Loucy (cell line): Measurements from ENCODE around the gene MVP.

Source experiments
- EZH2phosphoT487 ChIP-seq: fragments of 200-600 bp; IDR thresholded peaks from 2 replicates; pipeline ENCODE4 v1.6.1; 2018; ENCODE audit warnings: antibody characterized with exemption, mild to moderate bottlenecking, moderate library complexity, borderline replicate concordance
- TF ChIP-seq, protein P1 (sequence below): fragments of 200-600 bp; sonication (generic); conservative IDR thresholded peaks from 2 replicates; pipeline ENCODE4 v1.5.1; 2014; ENCODE audit warnings: mild to moderate bottlenecking, antibody characterized with exemption, low read length

DNA sequence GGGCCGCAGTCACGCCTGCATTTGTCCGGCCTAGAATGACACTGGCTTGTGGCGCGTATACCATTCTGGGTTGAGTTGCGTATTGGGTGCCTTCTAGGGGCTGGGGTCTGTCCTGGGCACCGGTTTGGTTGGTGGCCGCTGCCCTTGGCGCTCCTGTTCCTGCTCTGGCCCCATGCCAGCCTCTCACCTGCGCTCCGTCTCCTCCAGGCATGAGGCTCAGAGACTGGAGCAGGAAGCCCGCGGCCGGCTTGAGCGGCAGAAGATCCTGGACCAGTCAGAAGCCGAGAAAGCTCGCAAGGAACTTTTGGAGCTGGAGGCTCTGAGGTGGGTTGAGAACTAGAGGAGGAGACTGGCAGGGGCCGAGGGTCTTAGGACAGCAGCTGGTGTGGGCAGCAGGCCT, 25.4 kb downstream of the MVP start:
- TF ChIP-seq, protein P1, sequence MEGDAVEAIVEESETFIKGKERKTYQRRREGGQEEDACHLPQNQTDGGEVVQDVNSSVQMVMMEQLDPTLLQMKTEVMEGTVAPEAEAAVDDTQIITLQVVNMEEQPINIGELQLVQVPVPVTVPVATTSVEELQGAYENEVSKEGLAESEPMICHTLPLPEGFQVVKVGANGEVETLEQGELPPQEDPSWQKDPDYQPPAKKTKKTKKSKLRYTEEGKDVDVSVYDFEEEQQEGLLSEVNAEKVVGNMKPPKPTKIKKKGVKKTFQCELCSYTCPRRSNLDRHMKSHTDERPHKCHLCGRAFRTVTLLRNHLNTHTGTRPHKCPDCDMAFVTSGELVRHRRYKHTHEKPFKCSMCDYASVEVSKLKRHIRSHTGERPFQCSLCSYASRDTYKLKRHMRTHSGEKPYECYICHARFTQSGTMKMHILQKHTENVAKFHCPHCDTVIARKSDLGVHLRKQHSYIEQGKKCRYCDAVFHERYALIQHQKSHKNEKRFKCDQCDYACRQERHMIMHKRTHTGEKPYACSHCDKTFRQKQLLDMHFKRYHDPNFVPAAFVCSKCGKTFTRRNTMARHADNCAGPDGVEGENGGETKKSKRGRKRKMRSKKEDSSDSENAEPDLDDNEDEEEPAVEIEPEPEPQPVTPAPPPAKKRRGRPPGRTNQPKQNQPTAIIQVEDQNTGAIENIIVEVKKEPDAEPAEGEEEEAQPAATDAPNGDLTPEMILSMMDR, result no peak
- TF ChIP-seq EZH2phosphoT487, result no peak
